Activated T-helper 1 cell treated with Interleukin-2 at 50 U/mL for 16 hours (primary cell): ENCODE results near the gene HS3ST1.
"Not testable (repeated sequence)": the region's sequence is repeated elsewhere in the genome, so short reads cannot be mapped to it uniquely, and the experiment has no call there.

ENCODE experiments used
- DNase-seq: peaks from one replicate; pipeline ENCODE4 v3.0.0-alpha.2; 2020; ENCODE audit warnings: low read depth

The HS3ST1 gene

DNA sequence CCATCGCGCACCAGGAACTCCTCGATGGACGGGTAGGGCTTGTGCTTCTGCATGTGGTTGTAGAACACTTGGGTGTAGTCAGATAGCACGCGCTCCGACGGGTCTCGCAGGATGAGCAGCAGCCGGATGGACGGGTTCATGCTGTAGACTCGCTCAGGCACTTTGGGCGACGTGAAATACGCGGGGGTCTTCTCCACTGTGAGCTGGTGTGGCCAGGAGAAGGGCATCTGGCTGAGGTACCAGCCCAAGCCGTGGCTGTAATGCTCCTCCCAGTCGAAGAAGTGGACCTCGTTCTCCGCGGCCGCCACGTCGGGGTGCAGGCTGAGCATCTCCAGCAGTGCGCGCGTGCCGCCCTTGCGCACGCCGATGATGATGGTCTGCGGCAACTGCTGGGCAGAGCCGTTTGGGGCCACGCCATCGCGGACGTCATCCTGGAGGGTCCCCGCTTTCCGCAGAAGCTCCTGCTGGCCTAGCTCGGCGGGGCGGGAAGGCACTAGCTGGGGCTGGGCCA, 29.2 kb downstream of the HS3ST1 start:
- DNase-seq, result no peak

- DNase-seq, result no peak
These were observed 30.7 kb downstream of the HS3ST1 start for GRCh38 chr4:11397819-11398610.

DNA sequence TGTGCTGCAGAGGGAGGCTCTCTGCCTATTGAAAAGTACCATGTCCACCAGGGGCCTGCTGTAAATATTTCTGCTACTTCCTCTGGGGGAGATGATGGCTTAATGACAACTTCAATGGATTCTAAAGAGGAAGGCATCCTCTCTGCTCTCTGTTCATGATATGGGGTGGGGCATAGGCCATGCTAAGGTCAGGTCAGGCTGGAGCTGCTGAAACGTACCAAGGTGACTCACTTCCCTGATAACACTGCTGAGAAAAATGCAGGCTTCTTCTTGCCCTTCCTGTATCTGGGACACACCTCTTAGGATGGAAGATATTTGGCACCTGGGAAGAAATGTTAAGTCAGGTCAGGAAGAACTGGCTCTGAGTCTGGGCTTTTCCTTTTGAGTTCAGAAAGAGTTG, 31.5 kb downstream of the HS3ST1 start:
- DNase-seq, result no peak

- DNase-seq, result no peak
These were observed 35.1 kb downstream of the HS3ST1 start for GRCh38 chr4:11393551-11393950.

- not testable (repeated sequence) for DNase-seq
These were observed 44.6 kb downstream of the HS3ST1 start for GRCh38 chr4:11384072-11384471.

GRCh38 chr4:11376571-11376970, 52.1 kb downstream of the HS3ST1 start:
- no peak for DNase-seq

DNA sequence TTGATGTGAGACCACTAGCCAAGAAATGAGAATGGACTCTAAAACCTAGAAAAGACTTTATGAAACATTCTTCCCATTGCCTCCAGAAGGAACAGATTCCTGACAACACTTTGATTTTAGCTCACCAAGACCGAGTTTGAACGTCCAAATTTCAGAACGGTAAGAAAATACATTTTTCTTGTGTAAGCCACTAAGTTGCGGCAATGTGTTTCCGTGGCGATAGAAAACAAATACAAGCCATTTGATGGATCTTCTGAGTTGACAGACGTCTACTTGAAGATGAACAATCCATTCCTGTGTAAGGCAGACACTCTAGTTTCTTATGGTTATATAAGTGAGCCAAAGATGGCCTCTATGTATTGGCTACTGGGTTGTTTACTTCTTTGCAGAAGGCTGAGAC, 52.5 kb downstream of the HS3ST1 start:
- DNase-seq, result no peak

DNA sequence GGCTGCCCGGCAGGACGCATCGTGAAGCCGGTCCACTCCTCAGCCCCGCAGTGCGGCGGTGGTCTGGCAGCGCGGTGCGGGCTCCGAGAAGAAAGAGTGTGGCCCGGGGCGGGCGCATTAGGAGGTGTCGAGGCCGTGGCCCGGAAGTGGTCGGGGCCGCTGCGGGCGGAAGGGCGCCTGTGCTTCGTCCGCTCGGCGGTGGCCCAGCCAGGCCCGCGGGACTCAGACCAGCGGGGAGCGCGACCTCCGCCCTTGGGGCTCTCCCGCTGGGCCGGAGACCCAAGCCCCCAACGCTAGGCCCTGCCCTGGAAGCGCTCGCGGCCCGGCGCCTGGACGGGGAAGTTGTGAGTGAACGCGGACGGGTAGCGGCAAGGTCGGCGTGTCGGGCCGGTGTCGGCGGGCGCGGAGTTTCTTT, 60.0 kb downstream of the HS3ST1 start:
- DNase-seq, result no peak

DNA sequence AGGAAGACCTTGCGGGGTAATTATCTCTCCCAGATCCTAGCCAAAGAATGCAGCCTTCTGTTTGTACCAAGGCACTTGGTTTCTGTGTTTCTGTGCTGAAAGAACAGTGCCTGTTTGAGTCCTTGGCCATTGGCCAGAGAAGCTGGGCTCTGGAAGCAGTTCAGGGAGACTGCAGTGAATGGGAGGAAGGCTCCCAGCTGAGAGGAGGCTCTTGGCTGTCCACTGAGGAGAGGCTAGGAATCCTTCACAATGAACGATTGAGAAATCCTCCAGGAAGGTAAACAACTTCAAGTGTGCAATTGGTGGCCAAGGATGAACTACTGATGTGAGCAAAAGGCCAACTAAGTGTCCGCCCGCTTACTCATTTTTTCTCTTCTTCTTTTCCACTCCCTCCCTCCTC, 61.3 kb downstream of the HS3ST1 start:
- DNase-seq, result no peak

DNA sequence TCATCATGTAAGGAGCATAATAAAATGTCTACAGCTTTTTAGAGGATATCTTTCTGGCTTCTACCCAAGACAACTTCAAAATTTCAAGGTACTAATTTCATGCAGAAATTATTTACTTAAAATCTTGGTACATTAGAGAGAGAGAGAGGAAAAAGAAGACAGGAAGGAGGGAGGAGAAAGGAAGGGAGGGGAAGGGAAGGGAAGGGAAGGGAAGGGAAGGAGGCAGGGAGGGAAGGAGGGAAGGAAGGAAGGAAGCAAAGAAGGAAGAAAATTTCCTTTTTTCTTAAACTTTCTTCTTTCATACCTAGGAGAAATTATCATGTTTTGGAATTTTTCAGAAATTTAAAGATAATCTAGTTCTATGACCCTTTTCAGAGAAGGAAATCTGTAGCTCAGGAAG, 61.8 kb downstream of the HS3ST1 start:
- no peak for DNase-seq

GRCh38 chr4:11365039-11365438, 63.7 kb downstream of the HS3ST1 start:
- DNase-seq, result no peak

- DNase-seq, result no peak
These were observed 69.1 kb downstream of the HS3ST1 start for GRCh38 chr4:11359591-11359990.

DNA sequence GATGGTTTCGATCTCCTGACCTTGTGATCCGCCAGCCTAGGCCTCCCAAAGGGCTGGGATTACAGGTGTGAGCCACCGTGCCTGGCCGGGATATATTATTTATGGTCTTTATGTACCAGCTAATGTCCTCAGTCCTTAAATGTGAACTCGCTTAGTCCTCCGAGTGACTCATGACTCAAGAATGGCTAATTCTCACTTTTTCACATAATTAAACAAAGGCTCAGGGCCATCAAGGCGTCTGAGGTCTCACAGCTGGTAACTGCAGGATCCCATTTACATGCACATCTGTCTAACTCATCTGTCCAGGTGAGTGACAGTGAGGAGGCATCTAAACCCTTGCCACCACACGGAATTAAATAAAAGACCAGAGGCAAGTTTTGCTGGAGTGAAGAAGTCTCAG, 73.5 kb downstream of the HS3ST1 start:
- no peak for DNase-seq

GRCh38 chr4:11354531-11354930, 74.2 kb downstream of the HS3ST1 start:
- no peak for DNase-seq

DNA sequence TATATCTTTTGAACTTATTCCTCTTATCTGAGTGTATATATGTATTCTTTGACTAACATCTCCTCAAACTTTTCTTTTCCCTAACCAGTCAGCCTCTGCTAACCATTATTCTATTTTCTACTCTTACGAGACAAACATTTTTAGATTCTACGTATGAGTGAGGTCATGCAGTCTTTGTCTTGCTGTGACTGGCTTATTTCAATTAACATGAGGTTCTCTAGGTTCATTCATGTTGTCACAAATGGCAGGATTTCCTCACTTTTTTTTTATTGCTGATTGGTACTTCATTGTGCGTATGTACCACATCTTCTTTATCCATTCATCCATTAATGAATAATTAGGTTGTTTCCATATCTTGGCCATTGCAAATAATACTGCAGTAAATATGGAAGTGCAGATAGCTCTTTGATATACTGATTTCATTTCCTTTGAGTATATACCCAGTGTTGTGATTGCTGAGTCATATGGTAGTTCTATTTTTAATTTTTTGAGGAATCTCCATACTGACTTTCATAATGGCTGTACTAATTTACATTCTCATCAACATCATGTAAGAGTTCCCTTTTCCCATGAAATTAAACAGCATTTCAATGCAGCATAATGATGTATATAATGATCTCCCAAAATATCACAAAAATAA, 80.1 kb downstream of the HS3ST1 start:
- DNase-seq, result no peak

DNA sequence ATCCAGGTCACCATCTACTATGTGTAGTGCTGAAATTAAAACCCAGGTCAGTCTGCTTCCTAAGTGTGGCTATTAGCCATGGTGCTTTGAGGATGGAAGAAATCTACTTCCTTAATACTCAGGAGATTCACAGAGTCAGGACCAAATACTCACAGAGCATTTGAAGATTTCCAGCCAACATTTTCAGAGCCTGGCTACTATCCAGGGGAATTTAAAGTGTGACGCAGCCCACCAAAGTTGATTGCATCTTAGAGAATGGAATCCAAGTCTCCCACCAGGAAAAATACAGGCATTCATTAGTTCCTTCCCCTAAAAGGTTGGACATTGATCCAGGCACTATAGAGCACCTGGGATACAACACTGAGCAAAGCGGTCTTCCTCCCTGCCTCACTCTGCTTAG, 83.8 kb downstream of the HS3ST1 start:
- no peak for DNase-seq

DNA sequence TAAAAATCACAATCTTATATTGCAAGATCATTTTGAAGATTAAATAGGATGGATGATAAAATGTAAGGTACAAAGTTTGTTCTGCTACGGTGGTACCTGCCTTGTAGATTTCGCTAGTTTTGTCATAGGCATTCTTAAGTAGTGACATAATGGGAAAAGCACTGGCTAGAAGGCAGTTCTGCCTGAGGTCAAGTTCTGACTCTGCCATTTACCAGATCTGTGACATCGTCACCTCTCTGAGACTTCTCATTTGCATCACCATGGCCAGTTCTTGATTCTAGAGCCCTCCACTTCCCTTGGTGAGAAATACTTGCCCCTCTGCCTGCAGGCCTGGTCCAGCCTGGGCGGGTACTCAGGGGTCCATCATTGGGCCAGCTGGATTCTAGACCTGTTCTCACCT, 85.2 kb downstream of the HS3ST1 start:
- DNase-seq, result no peak
